Transverse colon (tissue), 3 donors: ENCODE measurements around the gene MSI1.

Source experiments
- CTCF ChIP-seq, 5 experiments: fragments of 200-600 bp in 3 of 5; fragments of 450-650 bp in 2 of 5; sonication (generic) in 3 of 5; IDR thresholded peaks; 1 replicate in 2 of 5; 2 replicates in 3 of 5; pipeline ENCODE4 v1.5.1; 2016 to 2017; ENCODE audit warnings: antibody characterized with exemption in 5 of 5, inconsistent platforms in 3 of 5, mild to moderate bottlenecking in 2 of 5, moderate library complexity in 1 of 5
- POLR2A ChIP-seq: fragments of 450-650 bp; IDR thresholded peaks from one replicate; pipeline ENCODE4 v1.6.1; 2016; ENCODE audit warnings: antibody characterized with exemption, mild to moderate bottlenecking, moderate library complexity

- TF ChIP-seq CTCF (IDR thresholded peaks at IDR 0.05) (no peak), POLR2A (no peak)
These were observed 40.7 kb downstream of the MSI1 start for GRCh38 chr12:120328228-120328627.
